ENCODE measurements around the gene HOXA9.
A peak's percentile ranks its signal among the peaks of the same experiment; 100 is the strongest.

The HOXA9 gene

GRCh38 chr7:27128776-27129728 lies 36.3 kb downstream of the HOXA9 start:
- H3K4me3 ChIP-seq (ENCODE audit: low read length) = peak overlapping the region; percentile 65

GRCh38 chr7:27128034-27128433 lies 37.3 kb downstream of the HOXA9 start:
- no peak overlapping the region for H3K4me3 ChIP-seq (ENCODE audit: low read length)
- no peak for DNase-seq (ENCODE audit: low read depth)
- TF ChIP-seq CTCF (conservative IDR thresholded peaks at IDR 0.05; ENCODE audit: low read length) = no peak

More at GRCh38 chr7:27128776-27129728, 36.3 kb downstream of the HOXA9 start:
- DNase-seq (ENCODE audit: low read depth) = no peak
- TF ChIP-seq CTCF (conservative IDR thresholded peaks at IDR 0.05; ENCODE audit: low read length) = no peak

GRCh38 chr7:27126596-27127327 lies 38.6 kb downstream of the HOXA9 start:
- no peak for DNase-seq (ENCODE audit: low read depth)
- TF ChIP-seq CTCF (conservative IDR thresholded peaks at IDR 0.05; ENCODE audit: low read length) = no peak
- H3K4me3 ChIP-seq (ENCODE audit: low read length) = no peak overlapping the region

- DNase-seq (ENCODE audit: low read depth) = no peak
- no peak for TF ChIP-seq CTCF (conservative IDR thresholded peaks at IDR 0.05; ENCODE audit: low read length)
- H3K4me3 ChIP-seq (ENCODE audit: low read length) = no peak overlapping the region
Measured at GRCh38 chr7:27125986-27126394, 39.3 kb downstream of the HOXA9 start.

- TF ChIP-seq CTCF (conservative IDR thresholded peaks at IDR 0.05; ENCODE audit: low read length) = no peak
- H3K4me3 ChIP-seq (ENCODE audit: low read length) = no peak overlapping the region
- DNase-seq (ENCODE audit: low read depth) = no peak
Measured at GRCh38 chr7:27124902-27125689, 40.2 kb downstream of the HOXA9 start.

- TF ChIP-seq CTCF (conservative IDR thresholded peaks at IDR 0.05; ENCODE audit: low read length) = no peak
- no peak overlapping the region for H3K4me3 ChIP-seq (ENCODE audit: low read length)
- peak; percentile 50 for DNase-seq (ENCODE audit: low read depth)
Measured at GRCh38 chr7:27124096-27124901, 41.0 kb downstream of the HOXA9 start.
